OCI-LY7 (cell line): Measurements from ENCODE around the gene TKFC.

Experiments used
- EZH2phosphoT487 ChIP-seq: fragments of 200-600 bp; sonication (generic); IDR thresholded peaks from 2 replicates; pipeline ENCODE4 v1.6.1; 2018; ENCODE audit warnings: low read depth, borderline replicate concordance, mild to moderate bottlenecking, mixed run types, antibody characterized with exemption, low read length, moderate library complexity, mixed read lengths
- TF ChIP-seq, protein P1 (sequence below): fragments of 200-600 bp; sonication (generic); conservative IDR thresholded peaks from 2 replicates; pipeline ENCODE4 v1.5.1; 2014; ENCODE audit warnings: mild to moderate bottlenecking, antibody characterized with exemption, low read length, moderate library complexity, mixed read lengths

DNA sequence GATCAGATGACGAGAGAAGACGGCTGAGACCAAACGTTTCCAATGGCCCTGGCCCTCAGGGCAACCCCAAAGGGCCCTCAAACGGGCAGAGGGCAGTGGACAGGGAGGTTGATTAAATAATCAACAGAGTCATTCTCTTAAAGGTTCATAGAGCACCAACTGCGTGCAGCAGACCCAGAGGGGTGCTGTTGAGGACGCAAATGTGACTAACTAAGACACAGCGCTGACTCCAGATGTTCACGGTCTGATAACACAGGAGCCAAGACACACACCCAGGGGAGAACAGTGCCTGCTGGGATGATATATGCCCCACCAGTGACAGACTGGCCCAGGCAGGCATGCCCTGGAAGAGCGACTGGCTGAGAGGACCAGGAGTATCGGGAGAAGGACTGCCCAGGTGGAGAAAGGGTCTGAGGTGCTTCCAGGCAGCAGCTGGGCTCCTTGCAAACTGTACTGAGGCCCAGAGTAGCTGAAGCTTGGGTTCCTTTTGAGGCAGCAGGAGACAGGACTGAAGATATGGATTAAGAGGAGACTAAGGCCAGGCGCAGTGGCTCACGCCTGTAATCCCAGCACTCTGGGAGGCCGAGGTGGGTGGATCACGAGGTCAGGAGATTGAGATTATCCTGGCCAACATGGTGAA is 45.6 kb upstream of the TKFC start:
- no peak for TF ChIP-seq EZH2phosphoT487
- TF ChIP-seq, protein P1, sequence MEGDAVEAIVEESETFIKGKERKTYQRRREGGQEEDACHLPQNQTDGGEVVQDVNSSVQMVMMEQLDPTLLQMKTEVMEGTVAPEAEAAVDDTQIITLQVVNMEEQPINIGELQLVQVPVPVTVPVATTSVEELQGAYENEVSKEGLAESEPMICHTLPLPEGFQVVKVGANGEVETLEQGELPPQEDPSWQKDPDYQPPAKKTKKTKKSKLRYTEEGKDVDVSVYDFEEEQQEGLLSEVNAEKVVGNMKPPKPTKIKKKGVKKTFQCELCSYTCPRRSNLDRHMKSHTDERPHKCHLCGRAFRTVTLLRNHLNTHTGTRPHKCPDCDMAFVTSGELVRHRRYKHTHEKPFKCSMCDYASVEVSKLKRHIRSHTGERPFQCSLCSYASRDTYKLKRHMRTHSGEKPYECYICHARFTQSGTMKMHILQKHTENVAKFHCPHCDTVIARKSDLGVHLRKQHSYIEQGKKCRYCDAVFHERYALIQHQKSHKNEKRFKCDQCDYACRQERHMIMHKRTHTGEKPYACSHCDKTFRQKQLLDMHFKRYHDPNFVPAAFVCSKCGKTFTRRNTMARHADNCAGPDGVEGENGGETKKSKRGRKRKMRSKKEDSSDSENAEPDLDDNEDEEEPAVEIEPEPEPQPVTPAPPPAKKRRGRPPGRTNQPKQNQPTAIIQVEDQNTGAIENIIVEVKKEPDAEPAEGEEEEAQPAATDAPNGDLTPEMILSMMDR = no peak
